Common myeloid progenitor, CD34-positive (primary cell): ENCODE data around the gene TFCP2L1.

Experiments
- CTCF ChIA-PET: fragments of 350-600 bp; sonication (Branson Sonifier 250); formaldehyde crosslinking; loops from one replicate; lab custom pipeline; 2021; ENCODE audit warnings: antibody characterized with exemption; lab: Charles Lee
- POLR2A ChIA-PET: fragments of 350-600 bp; sonication (Branson Sonifier 250); formaldehyde crosslinking; loops from one replicate; lab custom pipeline; 2021; ENCODE audit warnings: antibody characterized with exemption; lab: Charles Lee
- DNase-seq, 3 donors: peaks; one replicate each; pipeline versions ENCODE4 v3.0.0 to v3.0.0-alpha.2; 2013
- H3K27ac ChIP-seq, 2 experiments: 1 replicate in 1 of 2; 2 replicates in 1 of 2; pipeline ENCODE4 v1.7.0; 2013; ENCODE audit warnings: inconsistent platforms in 2 of 2, low read length in 2 of 2, mild to moderate bottlenecking in 2 of 2, low read depth in 1 of 2, moderate library complexity in 1 of 2; ENCODE audit not compliant: severe bottlenecking in 2 of 2, insufficient read depth in 1 of 2, poor library complexity in 1 of 2
- H3K27me3 ChIP-seq, 5 experiments: replicated peaks in 2 of 5; 1 replicate in 3 of 5; 2 replicates in 2 of 5; pipeline versions ENCODE4 v1.6.1 to v1.7.0; 2013; ENCODE audit warnings: low read length in 4 of 5, mild to moderate bottlenecking in 2 of 5, moderate library complexity in 2 of 5, inconsistent platforms in 1 of 5; ENCODE audit not compliant: insufficient read depth in 5 of 5, control insufficient read depth in 4 of 5
- H3K36me3 ChIP-seq, 4 experiments: 1 replicate in 2 of 4; 2 replicates in 2 of 4; pipeline versions ENCODE4 v1.6.1 to v1.7.0; 2013; ENCODE audit warnings: low read length in 3 of 4, control low read depth in 1 of 4, mild to moderate bottlenecking in 1 of 4; ENCODE audit not compliant: control insufficient read depth in 4 of 4, insufficient read depth in 4 of 4
- H3K4me1 ChIP-seq, 4 experiments: 1 replicate in 3 of 4; 2 replicates in 1 of 4; pipeline versions ENCODE4 v1.6.1 to v1.7.1; 2013; ENCODE audit warnings: low read length in 3 of 4, mild to moderate bottlenecking in 3 of 4, control low read depth in 1 of 4, inconsistent platforms in 1 of 4, moderate library complexity in 1 of 4; ENCODE audit not compliant: control insufficient read depth in 4 of 4, insufficient read depth in 4 of 4; ENCODE audit errors: control extremely low read depth in 1 of 4
- H3K4me3 ChIP-seq, 7 experiments: 1 replicate in 4 of 7; 2 replicates in 3 of 7; pipeline versions ENCODE4 v1.5.1 to v1.7.0; 2013; ENCODE audit warnings: mild to moderate bottlenecking in 7 of 7, low read length in 6 of 7, moderate library complexity in 6 of 7, inconsistent platforms in 2 of 7, low read depth in 2 of 7, control low read depth in 1 of 7; ENCODE audit not compliant: insufficient read depth in 4 of 7, control insufficient read depth in 1 of 7; ENCODE audit errors: extremely low read depth in 1 of 7
- H3K9me3 ChIP-seq, 5 experiments: 1 replicate in 4 of 5; 2 replicates in 1 of 5; pipeline versions ENCODE4 v1.6.1 to v1.7.1; 2013; ENCODE audit warnings: low read length in 4 of 5, mild to moderate bottlenecking in 2 of 5, inconsistent platforms in 1 of 5, low read depth in 1 of 5, moderate library complexity in 1 of 5; ENCODE audit not compliant: control insufficient read depth in 4 of 5, insufficient read depth in 2 of 5; ENCODE audit errors: control extremely low read depth in 1 of 5
- WGBS: methylation state at CpG from one replicate; pipeline ENCODE4 v1.1.5; 2013; ENCODE audit not compliant: insufficient coverage; 5-methylcytosine and 5-hydroxymethylcytosine counted together

Gene TFCP2L1

DNA sequence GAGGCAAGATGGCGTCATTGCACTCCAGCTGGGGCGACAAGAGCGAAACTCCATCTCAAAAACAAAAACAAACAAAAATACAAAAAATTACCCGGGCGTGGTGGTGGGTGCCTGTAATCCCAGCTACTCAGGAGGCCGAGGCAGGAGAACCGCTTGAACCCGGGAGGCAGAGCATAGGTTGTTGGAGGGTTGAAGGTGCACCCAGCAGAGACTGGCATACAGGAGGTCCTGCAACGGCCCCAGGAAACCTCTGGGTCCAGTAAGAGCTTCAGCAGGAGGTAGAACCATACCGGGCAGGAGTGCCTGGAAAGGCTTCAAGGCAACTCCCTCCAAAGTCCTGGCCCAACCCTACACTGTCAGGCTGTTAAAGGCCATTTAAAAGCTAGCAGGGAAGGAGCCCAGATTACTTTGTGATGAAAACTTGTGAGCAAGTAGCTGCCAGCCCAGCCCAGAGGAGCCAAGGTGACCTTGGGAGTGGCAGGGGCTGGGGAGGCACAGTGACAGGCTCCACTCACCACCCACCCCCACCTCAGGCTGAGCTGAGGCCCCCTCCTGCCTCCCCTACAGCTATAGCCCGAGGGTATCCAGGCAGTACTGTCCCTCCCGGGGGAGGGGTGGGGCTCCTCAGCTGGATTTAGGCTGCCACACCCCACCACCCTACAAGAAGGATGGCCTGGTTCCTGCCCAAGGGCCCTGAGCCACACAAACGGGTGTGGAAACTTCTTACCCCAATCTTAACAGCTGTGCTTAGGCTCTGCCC lies 28.1 kb downstream of the TFCP2L1 start:
- POLR2A ChIA-PET, result interaction anchor here (0.6 to 1.0 kb wide), 2 partner anchors 47 to 142 kb away, joined by 3 read pairs; no protein-coding TSS in a partner anchor
- 88% methylated on average over 11 of the region's 13 CpGs for WGBS
- Histone ChIP-seq H3K27me3 (peaks cover 0 to 2% (median 0%) of the 10 kb centered on the region in 5 experiments), H3K36me3 (no peaks in the 10 kb centered on the region), H3K27ac (no peak overlapping the region), H3K4me1 (peaks cover 0 to 19% (median 16%) of the 10 kb centered on the region in 4 experiments), H3K9me3 (no peaks in the 10 kb centered on the region), H3K4me3 (peak overlapping the region in 1 of 7 experiments; percentile 45)
- no peak for DNase-seq
- CTCF ChIA-PET, result no interaction called here

DNA sequence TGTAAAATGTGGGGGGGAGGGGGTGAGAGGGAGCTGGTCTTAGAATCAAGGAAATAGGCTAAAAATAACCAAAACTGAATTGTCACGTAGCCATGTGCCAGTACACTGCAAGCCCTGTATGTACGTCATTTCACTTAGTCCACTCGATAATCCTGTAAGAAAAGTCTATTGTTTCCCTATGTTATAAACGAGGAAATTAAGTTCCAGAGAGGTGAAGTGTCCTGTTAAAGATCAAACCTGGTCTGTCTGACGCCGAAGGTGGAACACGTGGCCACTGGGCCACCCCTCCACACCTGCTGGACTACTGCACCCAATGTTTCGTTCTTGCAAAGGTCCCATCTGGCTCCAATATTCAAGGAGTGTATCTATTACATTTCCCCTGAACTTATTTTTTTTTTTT lies 29.6 kb downstream of the TFCP2L1 start:
- H3K27ac ChIP-seq, result no peak overlapping the region
- H3K27me3 ChIP-seq, result peaks cover 0 to 1% (median 0%) of the 10 kb centered on the region in 5 experiments
- CTCF ChIA-PET, result interaction anchor here (0.7 to 1.9 kb wide), 2 partner anchors 8 to 13 kb away, joined by 3 to 4 read pairs; no protein-coding TSS in a partner anchor
- POLR2A ChIA-PET, result no interaction called here
- no peak overlapping the region for H3K4me3 ChIP-seq
- peaks cover 0 to 19% (median 16%) of the 10 kb centered on the region in 4 experiments for H3K4me1 ChIP-seq
- no peak for DNase-seq
- H3K9me3 ChIP-seq, result no peaks in the 10 kb centered on the region
- WGBS, result 93% methylated on average over 8 of the region's 8 CpGs
- no peaks in the 10 kb centered on the region for H3K36me3 ChIP-seq

DNA sequence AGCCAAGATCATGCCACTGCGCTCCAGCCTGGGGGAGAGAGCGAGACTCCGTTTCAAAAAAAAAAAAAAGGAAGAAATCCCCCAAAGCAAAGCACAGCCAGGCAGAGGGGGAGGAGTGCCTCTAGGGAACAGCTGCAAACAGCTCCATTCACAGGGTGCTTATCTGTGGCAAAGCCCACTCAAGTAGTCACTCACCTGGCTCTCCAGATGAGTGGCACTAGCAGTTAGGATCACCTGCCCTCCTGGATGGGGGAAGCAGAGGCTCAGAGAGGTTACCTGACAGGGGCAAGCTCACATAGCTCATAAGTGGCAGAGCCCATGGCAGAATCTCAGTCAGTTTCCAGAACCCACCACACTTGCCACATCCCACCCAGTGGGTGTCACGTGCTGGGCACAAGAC lies 30.3 kb downstream of the TFCP2L1 start:
- WGBS, result 88% methylated on average over 1 of the region's 4 CpGs
- Histone ChIP-seq H3K4me3 (no peak overlapping the region), H3K27me3 (no peaks in the 10 kb centered on the region), H3K36me3 (no peaks in the 10 kb centered on the region), H3K4me1 (peaks cover 0 to 19% (median 16%) of the 10 kb centered on the region in 4 experiments), H3K9me3 (no peaks in the 10 kb centered on the region), H3K27ac (no peak overlapping the region)
- ChIA-PET CTCF (interaction anchor here (0.7 to 1.9 kb wide), 2 partner anchors 8 to 13 kb away, joined by 3 to 4 read pairs; no protein-coding TSS in a partner anchor), POLR2A (no interaction called here)
- no peak for DNase-seq

DNA sequence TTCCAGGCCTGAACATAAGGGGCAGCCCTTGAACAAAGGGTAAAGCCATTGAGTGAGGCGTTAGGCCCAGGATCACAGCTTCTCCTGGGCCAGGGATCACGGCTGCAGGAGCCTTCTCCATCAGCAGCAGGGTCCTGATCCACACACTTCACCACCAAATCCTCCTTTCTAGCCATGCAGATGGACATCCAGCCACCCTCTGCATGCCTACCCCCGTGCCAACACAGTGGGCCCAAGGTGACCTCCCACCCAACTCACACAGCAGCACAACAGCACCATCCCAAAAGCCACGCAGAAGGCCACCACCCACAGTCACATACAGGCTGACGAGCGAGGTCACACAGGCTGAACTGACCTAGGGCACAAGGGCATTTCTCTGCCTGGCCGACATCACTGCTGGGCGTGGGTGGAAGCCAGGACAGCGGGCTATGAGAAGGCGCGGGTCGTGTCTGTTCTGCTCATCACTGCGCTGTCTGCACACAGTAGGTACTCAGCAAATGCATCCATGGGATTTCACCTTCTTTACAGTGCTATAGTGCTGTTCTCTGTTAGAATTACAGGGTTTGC lies 31.2 kb downstream of the TFCP2L1 start:
- H3K27ac ChIP-seq, result no peak overlapping the region
- POLR2A ChIA-PET, result no interaction called here
- DNase-seq, result no peak
- CTCF ChIA-PET, result no interaction called here
- H3K36me3 ChIP-seq, result no peaks in the 10 kb centered on the region
- H3K27me3 ChIP-seq, result no peaks in the 10 kb centered on the region
- over 99% methylated on average over 12 of the region's 13 CpGs for WGBS
- no peaks in the 10 kb centered on the region for H3K9me3 ChIP-seq
- H3K4me3 ChIP-seq, result no peak overlapping the region
- peaks cover 0 to 19% (median 16%) of the 10 kb centered on the region in 4 experiments for H3K4me1 ChIP-seq

DNA sequence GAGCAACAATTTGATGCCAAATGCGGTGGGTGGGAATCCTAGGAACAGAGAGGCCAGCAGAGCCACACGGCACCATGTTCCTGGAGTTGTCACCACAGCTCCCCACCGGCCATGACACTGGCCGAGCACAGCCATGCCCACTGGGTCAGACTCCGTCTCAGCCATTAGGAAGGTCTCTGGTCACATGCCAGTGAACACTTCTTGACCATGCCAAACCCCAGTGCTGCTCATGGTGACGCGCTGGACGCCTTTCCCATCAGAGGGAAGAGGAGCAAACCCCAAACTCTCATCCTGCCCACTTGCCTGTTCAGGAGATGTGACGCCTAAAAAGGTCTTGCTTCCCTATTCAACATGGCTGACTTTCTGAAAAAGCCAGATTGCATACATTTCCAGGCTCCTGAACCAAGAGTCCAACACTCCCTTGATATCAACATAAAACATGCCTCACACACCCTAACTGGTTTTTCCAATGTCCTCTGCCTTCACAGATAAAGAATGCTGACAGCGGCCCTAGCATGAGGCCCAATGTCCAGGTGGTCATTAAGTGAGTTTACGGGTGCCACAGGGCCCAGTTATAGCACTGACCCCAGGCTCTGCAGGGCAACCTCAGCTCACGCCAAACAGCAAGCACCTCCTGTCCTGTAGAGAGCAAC lies 31.9 kb downstream of the TFCP2L1 start:
- no peaks in the 10 kb centered on the region for H3K36me3 ChIP-seq
- H3K4me3 ChIP-seq, result no peak overlapping the region
- H3K4me1 ChIP-seq, result peaks cover 0 to 17% (median 15%) of the 10 kb centered on the region in 4 experiments
- WGBS, result 100% methylated on average over 11 of the region's 12 CpGs
- no peaks in the 10 kb centered on the region for H3K9me3 ChIP-seq
- H3K27ac ChIP-seq, result no peak overlapping the region
- H3K27me3 ChIP-seq, result no peaks in the 10 kb centered on the region
- CTCF ChIA-PET, result no interaction called here
- POLR2A ChIA-PET, result no interaction called here
- no peak for DNase-seq

DNA sequence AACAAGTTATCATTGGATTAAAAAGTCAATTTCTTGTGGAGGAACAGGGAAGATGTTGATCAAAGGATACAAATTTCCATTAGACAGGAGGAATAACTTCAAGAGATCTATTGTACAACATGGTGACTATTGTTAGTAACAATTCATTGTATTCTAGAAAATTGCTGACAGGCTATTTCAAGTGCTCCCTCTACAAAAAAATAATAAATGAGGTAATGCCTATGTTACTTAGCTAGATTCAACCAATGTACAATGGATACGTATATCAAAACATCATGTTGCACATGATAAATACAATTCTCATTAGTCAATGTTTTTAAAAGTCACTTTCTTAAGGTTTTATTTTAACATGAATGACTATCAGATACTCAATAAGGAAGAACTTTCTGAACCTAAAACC lies 33.5 kb downstream of the TFCP2L1 start:
- CTCF ChIA-PET, result interaction anchor here (1.0 kb wide), 1 partner anchor 155 kb away, joined by 3 read pairs; no protein-coding TSS in a partner anchor
- no peak for DNase-seq
- Histone ChIP-seq H3K27me3 (no peaks in the 10 kb centered on the region), H3K27ac (no peak overlapping the region), H3K9me3 (no peaks in the 10 kb centered on the region), H3K36me3 (no peaks in the 10 kb centered on the region), H3K4me1 (peaks cover 0 to under 1% (median 0%) of the 10 kb centered on the region in 4 experiments), H3K4me3 (no peak overlapping the region)
- POLR2A ChIA-PET, result no interaction called here
- WGBS, result no CpG with 5 or more reads among the region's 1 CpG
